HK-2 (cell line): ENCODE measurements around the gene ROR2.
"Not testable (repeated sequence)": the region's sequence is repeated elsewhere in the genome, so short reads cannot be mapped to it uniquely, and the experiment has no call there.

ENCODE experiments used
- DNase-seq: peaks from one replicate; pipeline ENCODE4 v3.0.0-alpha.2; 2018; ENCODE audit not compliant: unreplicated experiment

The ROR2 gene

DNA sequence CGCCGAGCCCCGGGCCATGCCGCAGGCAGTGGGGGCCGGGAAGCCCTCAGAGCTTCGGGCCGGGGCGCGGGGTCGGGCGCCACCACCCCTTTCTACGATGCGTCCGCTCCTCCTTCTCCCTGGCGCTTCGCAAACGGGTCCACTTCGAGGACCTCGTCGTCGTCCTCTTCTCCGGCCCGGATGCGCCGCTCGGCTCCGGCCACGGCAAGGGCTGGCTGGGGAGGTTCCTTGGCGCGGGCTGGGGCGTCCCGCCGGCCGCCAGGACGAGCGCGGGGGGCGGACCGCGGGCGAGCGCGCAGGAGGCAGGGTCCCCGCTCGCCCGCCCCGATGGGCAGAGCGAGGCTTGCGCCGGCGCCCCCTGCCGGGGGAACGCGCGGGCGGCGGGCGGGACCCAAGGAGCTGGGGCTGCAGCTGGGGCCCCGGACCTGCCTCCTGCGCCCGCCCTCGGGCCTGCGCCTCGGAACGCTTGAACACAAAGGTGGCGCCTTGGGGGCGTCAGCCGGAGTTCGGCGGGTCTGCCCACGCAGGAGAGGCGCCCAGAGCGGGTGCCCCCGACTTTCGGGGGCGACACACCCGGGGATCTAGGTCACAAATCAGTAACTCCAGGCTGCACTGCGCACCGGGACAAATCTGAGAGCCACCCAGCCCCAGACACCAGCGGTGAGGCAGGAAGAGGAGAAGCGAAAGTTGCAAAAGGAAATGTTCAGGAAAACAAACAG, at the start of gene ROR2:
Gene ROR2, minus strand, starts transcription at position 283 of the 719 bp plus-strand sequence.
- no peak for DNase-seq

GRCh38 chr9:91995000-91995655, 45.1 kb upstream of the ROR2 start:
- DNase-seq = no peak

GRCh38 chr9:91994422-91994821, 44.4 kb upstream of the ROR2 start:
- DNase-seq = no peak

DNA sequence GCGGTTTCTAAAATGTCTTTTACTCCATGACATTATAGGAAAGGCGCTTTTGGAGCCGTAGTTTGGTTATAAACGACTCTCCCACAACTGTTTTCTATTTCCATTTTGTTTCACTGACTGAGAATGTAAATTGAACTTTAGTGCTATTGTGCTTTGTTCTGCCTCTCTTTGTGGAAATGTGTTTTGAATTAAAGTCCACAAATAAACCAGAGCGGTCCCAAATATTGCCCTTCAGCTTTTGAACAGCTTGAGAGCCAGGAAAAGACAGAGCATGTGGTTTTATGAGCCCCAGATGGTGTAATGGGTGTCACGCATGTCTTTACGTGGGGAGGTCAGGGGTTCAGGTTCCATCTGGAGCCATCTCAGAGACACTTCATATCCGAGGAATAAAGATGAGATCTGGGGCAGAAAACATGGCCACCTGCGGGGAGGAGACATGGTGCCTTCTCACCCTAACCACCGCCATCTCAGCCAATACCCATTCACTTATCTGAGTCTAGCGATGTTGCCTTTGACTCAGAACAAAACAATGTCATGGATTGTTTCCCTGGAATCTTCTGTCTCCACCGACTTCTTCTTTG, 42.5 kb upstream of the ROR2 start:
- no peak for DNase-seq

- DNase-seq = no peak
These were observed 41.8 kb upstream of the ROR2 start for GRCh38 chr9:91991721-91992341.

DNA sequence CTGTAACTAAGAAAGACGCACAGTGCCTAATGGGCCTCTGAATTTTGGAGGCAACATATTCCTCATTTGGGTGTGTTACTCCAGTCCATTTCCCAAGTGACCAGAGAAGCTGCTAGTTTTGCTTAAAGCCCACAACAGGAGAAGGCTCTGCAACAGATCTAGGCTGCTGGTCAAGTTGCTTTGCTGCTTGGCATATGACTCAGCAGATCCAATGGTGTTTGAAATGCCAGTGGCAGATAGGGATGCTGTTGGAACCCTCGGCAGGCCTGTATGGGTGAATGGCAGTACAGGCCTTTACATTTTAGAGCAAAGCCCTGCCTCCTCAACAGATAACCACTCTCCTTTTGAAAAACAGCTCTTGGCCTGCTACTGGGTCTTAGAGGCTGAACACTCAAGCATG, 36.2 kb upstream of the ROR2 start:
- DNase-seq = no peak

DNA sequence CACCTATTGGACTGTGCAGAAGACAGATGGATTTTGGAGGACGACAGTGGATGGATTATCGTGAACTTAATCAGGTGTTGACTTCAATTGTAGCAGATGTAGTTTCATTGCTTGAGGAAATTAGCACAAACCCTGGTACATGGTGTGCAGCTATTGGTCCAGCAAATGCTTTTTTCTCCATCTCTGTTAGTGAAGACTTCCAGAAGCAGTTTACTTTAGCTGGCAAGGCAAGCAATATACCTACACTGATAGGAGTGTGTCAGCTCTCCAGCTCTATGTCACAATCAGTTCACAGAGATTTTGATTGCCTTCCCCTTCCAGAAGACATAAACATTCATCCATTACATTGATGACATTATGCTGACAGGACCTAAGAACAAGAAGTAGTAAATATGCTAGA, 35.7 kb upstream of the ROR2 start:
- DNase-seq = no peak

- DNase-seq = no peak
These were observed 28.8 kb upstream of the ROR2 start for GRCh38 chr9:91978740-91979414.

DNA sequence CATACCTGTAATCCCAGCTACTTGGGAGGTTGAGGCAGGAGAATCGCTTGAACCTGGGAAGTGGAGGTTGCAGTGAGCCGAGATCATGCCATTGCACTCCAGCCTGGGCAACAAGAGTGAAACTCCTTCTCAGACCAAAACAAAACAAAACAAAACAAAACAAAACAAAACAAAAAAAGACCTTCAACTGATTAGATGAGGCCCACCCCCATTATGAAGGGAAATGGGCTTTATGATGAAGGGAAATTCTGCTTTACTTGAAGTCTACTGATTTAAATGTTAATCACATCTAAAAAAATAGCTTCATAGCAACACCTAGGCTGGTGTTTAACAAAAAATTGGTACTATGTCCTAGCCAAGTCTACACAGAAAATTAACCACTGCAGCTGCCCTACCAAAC, 25.2 kb upstream of the ROR2 start:
- not testable (repeated sequence) for DNase-seq

GRCh38 chr9:91972711-91973110, 22.7 kb upstream of the ROR2 start:
- no peak for DNase-seq

DNA sequence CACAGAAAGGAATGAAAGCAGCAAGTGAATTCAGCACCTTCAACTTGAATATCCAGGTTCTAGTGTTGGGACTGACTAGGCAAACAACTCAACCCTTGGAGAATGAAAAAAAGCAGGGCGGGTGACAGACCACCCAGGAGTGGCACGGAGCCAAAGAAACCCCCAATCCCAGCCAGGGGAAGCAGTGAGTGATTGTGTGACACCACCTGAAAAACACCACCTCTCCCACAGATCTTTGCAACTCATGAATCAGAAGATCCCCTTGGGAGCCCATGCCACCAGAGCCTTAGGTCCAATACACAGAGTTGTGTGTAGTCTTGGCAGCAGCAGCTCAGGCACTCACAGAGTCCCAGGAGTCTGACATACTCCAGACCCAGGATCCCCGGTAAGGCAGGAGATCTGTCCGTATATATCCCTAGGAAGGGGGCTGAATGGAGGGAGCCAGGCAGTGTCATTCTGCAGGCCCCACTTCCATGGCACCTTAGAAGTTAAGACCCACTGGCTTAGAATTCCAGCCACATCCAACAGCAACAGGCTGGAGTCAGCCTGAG, 22.1 kb upstream of the ROR2 start:
- no peak for DNase-seq

- DNase-seq = no peak
These were observed 17.2 kb upstream of the ROR2 start for GRCh38 chr9:91967259-91967658.

DNA sequence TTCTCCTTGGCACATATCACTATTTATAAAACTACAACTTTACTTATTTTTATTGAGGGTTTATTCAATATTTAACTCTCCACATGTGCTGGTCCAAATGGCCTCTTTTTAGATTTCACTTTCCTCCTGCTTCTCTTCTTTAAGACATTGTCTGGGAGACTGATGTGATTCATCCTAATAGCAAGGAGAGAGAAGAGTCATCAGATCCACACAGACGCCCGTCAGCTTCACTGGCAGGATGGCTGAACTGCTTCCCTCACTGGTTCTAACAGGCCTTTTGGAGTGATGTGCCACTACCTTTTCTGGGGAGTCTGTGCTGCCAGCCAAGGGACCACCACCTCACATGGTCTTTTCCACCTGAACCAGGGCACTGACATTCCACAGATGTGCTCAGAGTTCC, 16.5 kb upstream of the ROR2 start:
- DNase-seq = no peak

GRCh38 chr9:91963711-91964240, 13.7 kb upstream of the ROR2 start:
- no peak for DNase-seq

GRCh38 chr9:91960367-91960766, 10.3 kb upstream of the ROR2 start:
- no peak for DNase-seq

DNA sequence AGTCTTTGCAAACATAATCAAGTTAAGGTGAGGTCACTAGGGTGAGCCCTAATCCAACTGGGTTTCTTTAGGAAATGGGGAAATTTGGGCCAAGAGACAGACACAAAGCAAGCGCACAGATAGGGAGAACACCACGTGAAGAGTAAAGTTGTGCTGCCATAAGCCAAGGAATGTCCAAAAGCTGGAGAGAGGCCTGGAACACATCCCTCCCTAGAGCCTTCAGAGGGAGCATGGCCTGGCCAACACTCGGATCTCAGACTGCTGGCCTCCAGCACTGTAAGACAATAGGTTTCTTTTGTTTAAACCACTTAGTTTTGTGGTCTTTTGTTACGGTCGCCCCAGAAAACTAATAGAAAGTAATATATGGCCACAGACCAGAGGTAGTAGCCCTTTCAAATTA, 8.1 kb upstream of the ROR2 start:
- DNase-seq = no peak

GRCh38 chr9:91954841-91955471, 4.9 kb upstream of the ROR2 start:
- peak; percentile 45 for DNase-seq

GRCh38 chr9:91953718-91954117, 3.7 kb upstream of the ROR2 start:
- DNase-seq = no peak

DNA sequence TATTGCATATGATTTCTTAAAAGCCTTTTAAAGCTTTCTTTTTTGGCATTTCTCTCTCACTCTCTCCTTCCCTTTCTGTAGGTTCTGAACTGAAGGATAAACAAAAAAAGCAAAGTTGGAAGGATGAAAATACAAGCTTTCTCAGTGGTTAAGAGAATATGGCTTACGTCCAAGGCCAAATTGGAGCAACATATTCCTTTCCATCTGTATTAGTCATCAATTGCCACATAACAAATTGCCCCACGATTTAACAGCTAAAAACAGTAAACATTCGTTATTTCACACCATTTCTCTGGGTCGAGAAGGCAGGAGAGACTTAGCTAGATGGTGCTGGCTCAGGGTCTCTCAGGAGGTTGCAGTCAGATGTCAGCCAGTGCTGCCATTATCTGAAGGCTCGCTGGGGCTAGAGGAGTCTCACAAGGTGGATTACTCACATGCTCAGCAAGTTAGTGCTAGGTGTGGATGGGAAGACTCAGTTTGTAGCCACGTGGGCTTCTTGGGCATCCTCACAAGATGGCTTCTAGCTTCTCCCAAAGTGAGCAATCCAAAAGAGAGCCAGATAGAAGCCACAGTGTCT, 2.0 kb upstream of the ROR2 start:
- DNase-seq = no peak

- no peak for DNase-seq
These were observed 559 bp downstream of the ROR2 start for GRCh38 chr9:91949392-91949945.
